Endodermal cell (in vitro differentiated cells): Measurements from ENCODE around the gene AUTS2. TPM values are rescaled to one million over a fixed set of nuclear protein-coding genes. Genes with fewer than 3 reads are reported as not detected.

Experiments
- DNase-seq: peaks from one replicate; pipeline ENCODE4 v3.0.0-alpha.2; 2017
- H3K27ac ChIP-seq: 2 replicates; pipeline ENCODE4 v1.5.1; 2013; ENCODE audit warnings: mild to moderate bottlenecking, low read depth, low read length, moderate library complexity
- H3K27me3 ChIP-seq: 2 replicates; pipeline ENCODE4 v1.6.1; 2013; ENCODE audit warnings: mild to moderate bottlenecking, low read length, moderate library complexity; ENCODE audit not compliant: insufficient read depth, control insufficient read depth, poor library complexity, severe bottlenecking
- H3K36me3 ChIP-seq: 2 replicates; pipeline ENCODE4 v1.7.0; 2013; ENCODE audit warnings: mild to moderate bottlenecking, low read length, moderate library complexity; ENCODE audit not compliant: control insufficient read depth, insufficient read depth
- H3K4me1 ChIP-seq: one replicate; pipeline ENCODE4 v1.7.0; 2013; ENCODE audit warnings: low read length; ENCODE audit not compliant: control insufficient read depth, insufficient read depth
- H3K4me3 ChIP-seq: 2 replicates; pipeline ENCODE4 v1.5.1; 2013; ENCODE audit warnings: mild to moderate bottlenecking, low read length, moderate library complexity
- H3K9ac ChIP-seq: 2 replicates; pipeline ENCODE4 v1.6.1; 2013; ENCODE audit warnings: mild to moderate bottlenecking, low read length, moderate library complexity; ENCODE audit not compliant: poor library complexity, severe bottlenecking; ENCODE audit errors: extremely low read depth
- H3K9me3 ChIP-seq: 2 replicates; pipeline ENCODE4 v1.6.1; 2013; ENCODE audit warnings: mild to moderate bottlenecking, low read length, moderate library complexity; ENCODE audit not compliant: control insufficient read depth
- H3K27ac Mint-ChIP-seq: 2 replicates; pipeline ENCODE4 v1.8.0; 2020; ENCODE audit warnings: mixed read lengths
- H3K27me3 Mint-ChIP-seq: 2 replicates; pipeline ENCODE4 v1.8.0; 2021; ENCODE audit warnings: mild to moderate bottlenecking, mixed read lengths; ENCODE audit not compliant: insufficient read depth
- H3K36me3 Mint-ChIP-seq: 2 replicates; pipeline ENCODE4 v1.8.0; 2020; ENCODE audit warnings: low read depth, mixed read lengths
- H3K4me1 Mint-ChIP-seq: 2 replicates; pipeline ENCODE4 v1.8.0; 2020; ENCODE audit warnings: mixed read lengths
- H3K4me3 Mint-ChIP-seq: 2 replicates; pipeline ENCODE4 v1.8.0; 2020; ENCODE audit warnings: mild to moderate bottlenecking, moderate library complexity, mixed read lengths
- H3K9me3 Mint-ChIP-seq: 2 replicates; pipeline ENCODE4 v1.8.0; 2020; ENCODE audit warnings: mild to moderate bottlenecking, mixed read lengths
- CTCF ChIP-seq: fragments of 200-600 bp; sonication (generic); conservative IDR thresholded peaks from 2 replicates; pipeline ENCODE4 v1.5.0; 2021; ENCODE audit warnings: antibody characterized with exemption, mild to moderate bottlenecking
- WGBS, 2 experiments: methylation state at CpG; one replicate each; pipeline versions ENCODE4 v1.1.5 to v1.1.7; 2013; ENCODE audit warnings: missing lambda C conversion rate in 2 of 2, mixed read lengths in 1 of 2; ENCODE audit not compliant: insufficient coverage in 1 of 2, insufficient read length in 1 of 2; 5-methylcytosine and 5-hydroxymethylcytosine counted together
- total RNA-seq, 2 donors: library from RNA; stranded (reverse); fragmentation: NEBNext Ultra II Directional in 1 of 2; extraction: Animal tissue kit (Norgen Biotek cat#: 25700) in 1 of 2; gene quantifications; 2 replicates in 1 of 2; 3 replicates in 1 of 2; pipeline ENCODE4 v1.2.1, GENCODE V29; 2021

The AUTS2 gene
- total RNA-seq, 2 donors from 2014 or later, result 76.8 to 106 TPM

- H3K27ac Mint-ChIP-seq, result no peak overlapping the region
- peak overlapping the region; percentile 45 for H3K27ac ChIP-seq
- H3K4me3 Mint-ChIP-seq, result no peak overlapping the region
- TF ChIP-seq CTCF, result no peak
- WGBS, 2 experiments, result 88 to 89% methylated on average over 2 to 3 of the region's 3 CpGs
- H3K9me3 ChIP-seq, result no peaks in the 10 kb centered on the region
- no peak overlapping the region for H3K4me3 ChIP-seq
- no peaks in the 10 kb centered on the region for H3K27me3 Mint-ChIP-seq
- no peaks in the 10 kb centered on the region for H3K4me1 Mint-ChIP-seq
- no peaks in the 10 kb centered on the region for H3K36me3 ChIP-seq
- no peaks in the 10 kb centered on the region for H3K27me3 ChIP-seq
- DNase-seq, result no peak
- H3K9ac ChIP-seq, result no peak overlapping the region
- no peaks in the 10 kb centered on the region for H3K36me3 Mint-ChIP-seq
- no peaks in the 10 kb centered on the region for H3K9me3 Mint-ChIP-seq
- no peaks in the 10 kb centered on the region for H3K4me1 ChIP-seq
Measured at GRCh38 chr7:70383066-70383782, 784.9 kb downstream of the AUTS2 start.

- Histone ChIP-seq H3K27ac (peak overlapping the region; percentile 55), H3K27me3 (no peaks in the 10 kb centered on the region), H3K4me3 (no peak overlapping the region), H3K4me1 (no peaks in the 10 kb centered on the region), H3K9me3 (no peaks in the 10 kb centered on the region), H3K36me3 (no peaks in the 10 kb centered on the region), H3K9ac (no peak overlapping the region)
- no peaks in the 10 kb centered on the region for H3K27me3 Mint-ChIP-seq
- H3K27ac Mint-ChIP-seq, result no peak overlapping the region
- H3K36me3 Mint-ChIP-seq, result no peaks in the 10 kb centered on the region
- no peaks in the 10 kb centered on the region for H3K4me1 Mint-ChIP-seq
- no peak for TF ChIP-seq CTCF
- no peak for DNase-seq
- no peak overlapping the region for H3K4me3 Mint-ChIP-seq
- WGBS, 2 experiments, result 83 to 89% methylated on average over 6 to 7 of the region's 7 CpGs
- no peaks in the 10 kb centered on the region for H3K9me3 Mint-ChIP-seq
Measured at GRCh38 chr7:70384024-70384423, 785.7 kb downstream of the AUTS2 start.

- no peak for DNase-seq
- no peaks in the 10 kb centered on the region for H3K36me3 ChIP-seq
- no peaks in the 10 kb centered on the region for H3K9me3 ChIP-seq
- H3K9ac ChIP-seq, result no peak overlapping the region
- no peak for TF ChIP-seq CTCF
- 98 to 100% methylated on average over 2 to 3 of the region's 3 CpGs for WGBS, 2 experiments
- Mint-ChIP-seq H3K36me3 (no peaks in the 10 kb centered on the region), H3K4me3 (no peak overlapping the region), H3K4me1 (no peaks in the 10 kb centered on the region), H3K27me3 (no peaks in the 10 kb centered on the region), H3K9me3 (no peaks in the 10 kb centered on the region), H3K27ac (no peak overlapping the region)
- no peaks in the 10 kb centered on the region for H3K27me3 ChIP-seq
- H3K27ac ChIP-seq, result no peak overlapping the region
- no peaks in the 10 kb centered on the region for H3K4me1 ChIP-seq
- H3K4me3 ChIP-seq, result no peak overlapping the region
Measured at GRCh38 chr7:70384891-70385290, 786.6 kb downstream of the AUTS2 start.
